Measurements from ENCODE around the gene NUDT3. TPM values are rescaled to one million over a fixed set of nuclear protein-coding genes. Genes with fewer than 3 reads are reported as not detected.

Gene NUDT3
- total and polyA plus RNA-seq, 4 donors, result 3.2 to 20.2 (median 9.5) TPM

DNA sequence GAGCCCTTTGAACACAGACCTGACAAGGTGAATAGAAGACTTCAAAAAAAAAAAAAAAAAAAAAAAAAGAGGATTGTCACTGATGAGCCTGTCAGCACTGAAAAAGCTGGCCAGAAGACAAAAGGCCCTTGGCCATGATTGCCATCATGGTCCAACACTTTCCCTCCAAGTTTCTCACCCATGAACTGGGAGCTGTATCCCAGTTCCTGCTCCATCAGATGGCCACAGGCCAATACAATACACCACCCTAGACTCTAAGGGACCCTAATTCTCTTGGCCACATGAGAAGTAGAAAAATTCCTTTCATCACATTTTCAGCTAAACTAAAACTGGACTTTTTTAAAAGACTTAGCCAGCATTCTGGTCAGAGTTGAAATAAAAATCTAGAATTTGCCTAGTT is 50.2 kb downstream of the NUDT3 start (continued):
- TF ChIP-seq JUND (IDR thresholded peaks at IDR 0.05) (no peak), FOXA2 (IDR thresholded peaks at IDR 0.05) (no peak), EGR1 (IDR thresholded peaks at IDR 0.05; ENCODE audit: low read depth in 2 of 2) (no peak), FOXA1 (IDR thresholded peaks at IDR 0.05) (no peak)
- TF ChIP-seq, protein P1, sequence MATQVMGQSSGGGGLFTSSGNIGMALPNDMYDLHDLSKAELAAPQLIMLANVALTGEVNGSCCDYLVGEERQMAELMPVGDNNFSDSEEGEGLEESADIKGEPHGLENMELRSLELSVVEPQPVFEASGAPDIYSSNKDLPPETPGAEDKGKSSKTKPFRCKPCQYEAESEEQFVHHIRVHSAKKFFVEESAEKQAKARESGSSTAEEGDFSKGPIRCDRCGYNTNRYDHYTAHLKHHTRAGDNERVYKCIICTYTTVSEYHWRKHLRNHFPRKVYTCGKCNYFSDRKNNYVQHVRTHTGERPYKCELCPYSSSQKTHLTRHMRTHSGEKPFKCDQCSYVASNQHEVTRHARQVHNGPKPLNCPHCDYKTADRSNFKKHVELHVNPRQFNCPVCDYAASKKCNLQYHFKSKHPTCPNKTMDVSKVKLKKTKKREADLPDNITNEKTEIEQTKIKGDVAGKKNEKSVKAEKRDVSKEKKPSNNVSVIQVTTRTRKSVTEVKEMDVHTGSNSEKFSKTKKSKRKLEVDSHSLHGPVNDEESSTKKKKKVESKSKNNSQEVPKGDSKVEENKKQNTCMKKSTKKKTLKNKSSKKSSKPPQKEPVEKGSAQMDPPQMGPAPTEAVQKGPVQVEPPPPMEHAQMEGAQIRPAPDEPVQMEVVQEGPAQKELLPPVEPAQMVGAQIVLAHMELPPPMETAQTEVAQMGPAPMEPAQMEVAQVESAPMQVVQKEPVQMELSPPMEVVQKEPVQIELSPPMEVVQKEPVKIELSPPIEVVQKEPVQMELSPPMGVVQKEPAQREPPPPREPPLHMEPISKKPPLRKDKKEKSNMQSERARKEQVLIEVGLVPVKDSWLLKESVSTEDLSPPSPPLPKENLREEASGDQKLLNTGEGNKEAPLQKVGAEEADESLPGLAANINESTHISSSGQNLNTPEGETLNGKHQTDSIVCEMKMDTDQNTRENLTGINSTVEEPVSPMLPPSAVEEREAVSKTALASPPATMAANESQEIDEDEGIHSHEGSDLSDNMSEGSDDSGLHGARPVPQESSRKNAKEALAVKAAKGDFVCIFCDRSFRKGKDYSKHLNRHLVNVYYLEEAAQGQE (IDR thresholded peaks at IDR 0.05), result no peak

DNA sequence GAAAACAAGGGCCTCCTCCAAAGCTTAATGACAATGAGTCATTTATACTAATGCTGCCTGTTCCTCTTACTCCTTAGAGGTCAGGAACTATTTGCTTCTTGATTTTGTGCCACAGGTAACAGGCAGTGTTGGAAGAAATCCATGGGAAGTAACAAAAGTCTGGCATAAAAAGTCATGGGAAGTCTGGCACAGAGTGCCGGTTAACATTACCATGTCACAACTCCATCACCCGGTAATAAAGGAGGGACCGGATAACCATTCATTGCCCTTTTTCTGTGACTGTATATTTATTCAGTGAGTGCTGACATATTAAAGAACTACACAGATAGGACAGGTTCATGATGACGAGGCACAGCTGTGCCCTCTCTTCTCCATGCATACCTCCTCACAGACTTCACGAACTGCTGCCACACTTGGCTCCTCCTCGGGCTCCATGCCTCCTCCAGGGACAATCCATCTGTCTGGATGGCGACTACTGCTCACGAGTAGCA is 50.9 kb downstream of the NUDT3 start:
- WGBS, result 84% methylated on average over 8 of the region's 8 CpGs
- no peak overlapping the region for H3K9ac ChIP-seq (ENCODE audit: low read depth in 1 of 2, low read length in 2 of 2)
- no peaks in the 10 kb centered on the region for H3K9me3 ChIP-seq (ENCODE audit: control insufficient read depth in 4 of 4, low read length in 3 of 4)
- no peak overlapping the region for H3K4me3 ChIP-seq (ENCODE audit: low read depth in 1 of 3, low read length in 3 of 3)
- no peaks in the 10 kb centered on the region for H3K4me1 ChIP-seq (ENCODE audit: control insufficient read depth in 4 of 4, insufficient read depth in 4 of 4, low read length in 3 of 4)
- H3K27ac ChIP-seq (ENCODE audit: low read depth in 1 of 2, low read length in 2 of 2), result no peak overlapping the region
- TF ChIP-seq, protein P2, sequence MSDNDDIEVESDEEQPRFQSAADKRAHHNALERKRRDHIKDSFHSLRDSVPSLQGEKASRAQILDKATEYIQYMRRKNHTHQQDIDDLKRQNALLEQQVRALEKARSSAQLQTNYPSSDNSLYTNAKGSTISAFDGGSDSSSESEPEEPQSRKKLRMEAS (IDR thresholded peaks at IDR 0.05), result no peak
- TF ChIP-seq, protein P3, sequence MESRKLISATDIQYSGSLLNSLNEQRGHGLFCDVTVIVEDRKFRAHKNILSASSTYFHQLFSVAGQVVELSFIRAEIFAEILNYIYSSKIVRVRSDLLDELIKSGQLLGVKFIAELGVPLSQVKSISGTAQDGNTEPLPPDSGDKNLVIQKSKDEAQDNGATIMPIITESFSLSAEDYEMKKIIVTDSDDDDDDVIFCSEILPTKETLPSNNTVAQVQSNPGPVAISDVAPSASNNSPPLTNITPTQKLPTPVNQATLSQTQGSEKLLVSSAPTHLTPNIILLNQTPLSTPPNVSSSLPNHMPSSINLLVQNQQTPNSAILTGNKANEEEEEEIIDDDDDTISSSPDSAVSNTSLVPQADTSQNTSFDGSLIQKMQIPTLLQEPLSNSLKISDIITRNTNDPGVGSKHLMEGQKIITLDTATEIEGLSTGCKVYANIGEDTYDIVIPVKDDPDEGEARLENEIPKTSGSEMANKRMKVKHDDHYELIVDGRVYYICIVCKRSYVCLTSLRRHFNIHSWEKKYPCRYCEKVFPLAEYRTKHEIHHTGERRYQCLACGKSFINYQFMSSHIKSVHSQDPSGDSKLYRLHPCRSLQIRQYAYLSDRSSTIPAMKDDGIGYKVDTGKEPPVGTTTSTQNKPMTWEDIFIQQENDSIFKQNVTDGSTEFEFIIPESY (IDR thresholded peaks at IDR 0.05), result no peak
- TF ChIP-seq TAF1 (conservative IDR thresholded peaks at IDR 0.05) (no peak), NR2F2 (IDR thresholded peaks at IDR 0.05) (no peak), EGR1 (IDR thresholded peaks at IDR 0.05; ENCODE audit: low read depth in 2 of 2) (no peak), YY1 (IDR thresholded peaks at IDR 0.05) (no peak), HNF4A (conservative IDR thresholded peaks at IDR 0.05) (no peak), HNF4G (IDR thresholded peaks at IDR 0.05) (no peak), JUND (IDR thresholded peaks at IDR 0.05) (no peak), FOXA2 (IDR thresholded peaks at IDR 0.05) (no peak), SP1 (IDR thresholded peaks at IDR 0.05) (no peak), RXRA (IDR thresholded peaks at IDR 0.05) (no peak), GABPA (IDR thresholded peaks at IDR 0.05 in 1 of 2, conservative IDR thresholded peaks at IDR 0.05 in 1 of 2) (no peak), FOXA1 (IDR thresholded peaks at IDR 0.05) (no peak), RAD21 (IDR thresholded peaks at IDR 0.05) (no peak)
- TF ChIP-seq, protein P1 (IDR thresholded peaks at IDR 0.05), result no peak
- TF ChIP-seq, protein P4, sequence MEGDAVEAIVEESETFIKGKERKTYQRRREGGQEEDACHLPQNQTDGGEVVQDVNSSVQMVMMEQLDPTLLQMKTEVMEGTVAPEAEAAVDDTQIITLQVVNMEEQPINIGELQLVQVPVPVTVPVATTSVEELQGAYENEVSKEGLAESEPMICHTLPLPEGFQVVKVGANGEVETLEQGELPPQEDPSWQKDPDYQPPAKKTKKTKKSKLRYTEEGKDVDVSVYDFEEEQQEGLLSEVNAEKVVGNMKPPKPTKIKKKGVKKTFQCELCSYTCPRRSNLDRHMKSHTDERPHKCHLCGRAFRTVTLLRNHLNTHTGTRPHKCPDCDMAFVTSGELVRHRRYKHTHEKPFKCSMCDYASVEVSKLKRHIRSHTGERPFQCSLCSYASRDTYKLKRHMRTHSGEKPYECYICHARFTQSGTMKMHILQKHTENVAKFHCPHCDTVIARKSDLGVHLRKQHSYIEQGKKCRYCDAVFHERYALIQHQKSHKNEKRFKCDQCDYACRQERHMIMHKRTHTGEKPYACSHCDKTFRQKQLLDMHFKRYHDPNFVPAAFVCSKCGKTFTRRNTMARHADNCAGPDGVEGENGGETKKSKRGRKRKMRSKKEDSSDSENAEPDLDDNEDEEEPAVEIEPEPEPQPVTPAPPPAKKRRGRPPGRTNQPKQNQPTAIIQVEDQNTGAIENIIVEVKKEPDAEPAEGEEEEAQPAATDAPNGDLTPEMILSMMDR (IDR thresholded peaks at IDR 0.05; ENCODE audit: low read depth, low read length, missing input control), result no peak
- TF ChIP-seq, protein P5, sequence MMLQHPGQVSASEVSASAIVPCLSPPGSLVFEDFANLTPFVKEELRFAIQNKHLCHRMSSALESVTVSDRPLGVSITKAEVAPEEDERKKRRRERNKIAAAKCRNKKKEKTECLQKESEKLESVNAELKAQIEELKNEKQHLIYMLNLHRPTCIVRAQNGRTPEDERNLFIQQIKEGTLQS (IDR thresholded peaks at IDR 0.05), result no peak
- no peaks in the 10 kb centered on the region for H3K36me3 ChIP-seq (ENCODE audit: control insufficient read depth in 4 of 4, insufficient read depth in 3 of 4, low read depth in 1 of 4, low read length in 3 of 4)
- no peaks in the 10 kb centered on the region for H3K27me3 ChIP-seq (ENCODE audit: control insufficient read depth in 4 of 4, insufficient read depth in 4 of 4, low read length in 3 of 4)
- DNase-seq (ENCODE audit: low spot score), result no peak
